ENCODE measurements around the gene CHN2. TPM values are rescaled to one million over a fixed set of nuclear protein-coding genes. Genes with fewer than 3 reads are reported as not detected.

Gene CHN2
- total RNA-seq, 1 experiment from 2014 or later: 5.1 TPM

DNA sequence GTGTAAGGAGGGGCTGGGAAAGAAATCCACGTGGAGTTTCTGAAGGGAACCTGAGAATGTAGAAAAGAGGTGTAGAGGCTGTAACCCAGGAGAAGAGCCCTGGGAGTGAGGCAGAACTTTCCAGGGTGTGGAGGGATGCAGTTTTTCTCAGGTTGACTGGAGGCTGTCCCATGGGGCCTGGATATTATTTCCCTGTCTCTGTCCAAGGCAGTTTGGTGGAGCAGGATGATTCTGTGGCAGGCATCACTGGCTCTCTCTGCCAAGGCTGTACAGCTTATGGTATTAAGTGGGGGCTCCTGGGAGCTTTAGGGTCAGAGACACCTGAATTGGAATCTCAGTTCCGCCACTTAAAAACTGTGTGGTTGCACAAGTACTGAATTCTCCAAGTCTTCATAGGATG is 81.6 kb downstream of the CHN2 start:
- no peak overlapping the region for H3K27ac Mint-ChIP-seq (ENCODE audit: low read depth, unreplicated experiment)
- ChIA-PET POLR2A (interaction anchor here (0.6 kb wide), 1 partner anchor 91 kb away, joined by 3 read pairs; no protein-coding TSS in a partner anchor), CTCF (interaction anchor here (0.9 to 1.7 kb wide), 2 partner anchors 18 to 88 kb away, joined by 3 to 4 read pairs; no protein-coding TSS in a partner anchor)
- H3K36me3 Mint-ChIP-seq (ENCODE audit: insufficient read depth, unreplicated experiment): no peaks in the 10 kb centered on the region
- TF ChIP-seq, protein P1, sequence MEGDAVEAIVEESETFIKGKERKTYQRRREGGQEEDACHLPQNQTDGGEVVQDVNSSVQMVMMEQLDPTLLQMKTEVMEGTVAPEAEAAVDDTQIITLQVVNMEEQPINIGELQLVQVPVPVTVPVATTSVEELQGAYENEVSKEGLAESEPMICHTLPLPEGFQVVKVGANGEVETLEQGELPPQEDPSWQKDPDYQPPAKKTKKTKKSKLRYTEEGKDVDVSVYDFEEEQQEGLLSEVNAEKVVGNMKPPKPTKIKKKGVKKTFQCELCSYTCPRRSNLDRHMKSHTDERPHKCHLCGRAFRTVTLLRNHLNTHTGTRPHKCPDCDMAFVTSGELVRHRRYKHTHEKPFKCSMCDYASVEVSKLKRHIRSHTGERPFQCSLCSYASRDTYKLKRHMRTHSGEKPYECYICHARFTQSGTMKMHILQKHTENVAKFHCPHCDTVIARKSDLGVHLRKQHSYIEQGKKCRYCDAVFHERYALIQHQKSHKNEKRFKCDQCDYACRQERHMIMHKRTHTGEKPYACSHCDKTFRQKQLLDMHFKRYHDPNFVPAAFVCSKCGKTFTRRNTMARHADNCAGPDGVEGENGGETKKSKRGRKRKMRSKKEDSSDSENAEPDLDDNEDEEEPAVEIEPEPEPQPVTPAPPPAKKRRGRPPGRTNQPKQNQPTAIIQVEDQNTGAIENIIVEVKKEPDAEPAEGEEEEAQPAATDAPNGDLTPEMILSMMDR (IDR thresholded peaks at IDR 0.05; ENCODE audit: unreplicated experiment): no peak
- H3K9me3 Mint-ChIP-seq (ENCODE audit: unreplicated experiment): no peaks in the 10 kb centered on the region
- H3K27me3 Mint-ChIP-seq (ENCODE audit: insufficient read depth, unreplicated experiment): no peaks in the 10 kb centered on the region
- peaks cover 4% of the 10 kb centered on the region for H3K4me1 Mint-ChIP-seq (ENCODE audit: insufficient read depth, unreplicated experiment)
- intact Hi-C loops (cut with micrococcal nuclease): no loop called here
- no TSS peak for BruUV-seq (replicated peaks)
- DNase-seq (ENCODE audit: unreplicated experiment): no peak
- H3K4me3 Mint-ChIP-seq (ENCODE audit: unreplicated experiment): no peak overlapping the region

DNA sequence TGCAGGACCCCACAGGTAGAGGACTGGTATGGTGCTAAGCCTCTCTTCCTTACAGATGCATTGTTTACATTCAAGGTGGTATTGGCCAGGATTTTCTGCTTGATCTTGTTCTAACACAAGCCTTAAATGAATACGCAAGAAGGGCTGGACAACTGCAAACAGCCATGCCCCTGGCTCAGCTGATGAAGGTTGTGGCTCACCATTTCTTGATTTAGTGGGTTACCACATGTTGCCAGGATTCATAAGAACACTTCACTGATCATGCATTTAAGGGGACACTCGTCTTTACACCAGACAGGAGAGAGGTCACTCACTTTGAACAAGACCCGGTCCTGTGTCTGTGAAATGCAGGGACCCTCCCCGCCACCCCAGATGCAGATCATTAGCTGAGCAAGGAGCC is 82.2 kb downstream of the CHN2 start:
- intact Hi-C loops (cut with micrococcal nuclease): no loop called here
- POLR2A ChIA-PET: no interaction called here
- Mint-ChIP-seq H3K9me3 (ENCODE audit: unreplicated experiment) (no peaks in the 10 kb centered on the region), H3K36me3 (ENCODE audit: insufficient read depth, unreplicated experiment) (no peaks in the 10 kb centered on the region), H3K27me3 (ENCODE audit: insufficient read depth, unreplicated experiment) (no peaks in the 10 kb centered on the region), H3K27ac (ENCODE audit: low read depth, unreplicated experiment) (no peak overlapping the region), H3K4me3 (ENCODE audit: unreplicated experiment) (no peak overlapping the region), H3K4me1 (ENCODE audit: insufficient read depth, unreplicated experiment) (peaks cover 7% of the 10 kb centered on the region)
- DNase-seq (ENCODE audit: unreplicated experiment): no peak
- no TSS peak for BruUV-seq (replicated peaks)
- CTCF ChIA-PET: interaction anchor here (0.9 to 1.7 kb wide), 2 partner anchors 19 to 88 kb away, joined by 3 to 4 read pairs; no protein-coding TSS in a partner anchor
- TF ChIP-seq, protein P1 (IDR thresholded peaks at IDR 0.05; ENCODE audit: unreplicated experiment): no peak

DNA sequence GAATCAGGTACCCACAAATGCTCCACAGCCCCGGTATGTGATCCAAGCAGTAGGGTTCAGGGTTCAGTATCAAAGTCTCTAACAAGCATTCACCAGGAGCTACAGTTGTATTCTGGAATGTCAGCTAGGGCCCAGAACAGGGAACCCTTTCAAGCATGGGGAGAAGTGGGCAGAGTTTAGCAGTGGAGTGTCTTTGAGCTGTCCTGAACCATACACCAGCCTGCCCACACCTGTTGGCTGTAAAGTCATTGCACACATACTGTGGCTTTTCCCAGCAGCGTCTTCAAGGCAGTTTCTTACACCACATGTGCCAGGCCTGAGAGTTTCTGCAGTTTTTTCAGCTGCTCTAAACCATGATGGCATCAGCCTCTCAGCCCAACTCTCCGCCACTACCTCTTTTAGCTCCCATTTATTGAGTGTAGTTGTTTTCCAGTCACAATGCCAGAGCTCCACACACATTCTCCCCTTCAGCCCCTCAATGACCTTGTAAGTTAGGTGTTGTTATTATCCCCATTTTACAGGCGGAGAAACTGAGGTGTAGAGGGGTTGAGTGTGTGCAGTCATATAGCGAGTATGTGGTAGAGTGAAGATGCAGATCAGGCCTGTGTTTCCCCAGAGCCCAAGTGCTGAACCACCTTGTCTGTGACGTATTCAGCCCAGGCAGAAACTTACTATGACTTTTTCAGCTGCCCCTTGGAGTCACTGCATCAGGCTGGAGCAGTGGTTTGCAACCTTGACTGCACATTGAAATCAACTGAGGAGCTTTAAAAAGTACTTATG is 83.1 kb downstream of the CHN2 start:
- H3K4me3 Mint-ChIP-seq (ENCODE audit: unreplicated experiment): no peak overlapping the region
- H3K27ac Mint-ChIP-seq (ENCODE audit: low read depth, unreplicated experiment): no peak overlapping the region
- intact Hi-C loops (cut with micrococcal nuclease): no loop called here
- H3K9me3 Mint-ChIP-seq (ENCODE audit: unreplicated experiment): no peaks in the 10 kb centered on the region
- TF ChIP-seq, protein P1 (IDR thresholded peaks at IDR 0.05; ENCODE audit: unreplicated experiment): no peak
- no peaks in the 10 kb centered on the region for H3K27me3 Mint-ChIP-seq (ENCODE audit: insufficient read depth, unreplicated experiment)
- no TSS peak for BruUV-seq (replicated peaks)
- CTCF ChIA-PET: interaction anchor here (0.9 to 1.7 kb wide), 2 partner anchors 89 to 164 kb away, joined by 4 read pairs; no protein-coding TSS in a partner anchor
- peaks cover 14% of the 10 kb centered on the region for H3K4me1 Mint-ChIP-seq (ENCODE audit: insufficient read depth, unreplicated experiment)
- POLR2A ChIA-PET: interaction anchor here (0.6 to 1.3 kb wide), 2 partner anchors 10 to 130 kb away, joined by 3 to 6 read pairs; no protein-coding TSS in a partner anchor
- no peak for DNase-seq (ENCODE audit: unreplicated experiment)
- no peaks in the 10 kb centered on the region for H3K36me3 Mint-ChIP-seq (ENCODE audit: insufficient read depth, unreplicated experiment)

DNA sequence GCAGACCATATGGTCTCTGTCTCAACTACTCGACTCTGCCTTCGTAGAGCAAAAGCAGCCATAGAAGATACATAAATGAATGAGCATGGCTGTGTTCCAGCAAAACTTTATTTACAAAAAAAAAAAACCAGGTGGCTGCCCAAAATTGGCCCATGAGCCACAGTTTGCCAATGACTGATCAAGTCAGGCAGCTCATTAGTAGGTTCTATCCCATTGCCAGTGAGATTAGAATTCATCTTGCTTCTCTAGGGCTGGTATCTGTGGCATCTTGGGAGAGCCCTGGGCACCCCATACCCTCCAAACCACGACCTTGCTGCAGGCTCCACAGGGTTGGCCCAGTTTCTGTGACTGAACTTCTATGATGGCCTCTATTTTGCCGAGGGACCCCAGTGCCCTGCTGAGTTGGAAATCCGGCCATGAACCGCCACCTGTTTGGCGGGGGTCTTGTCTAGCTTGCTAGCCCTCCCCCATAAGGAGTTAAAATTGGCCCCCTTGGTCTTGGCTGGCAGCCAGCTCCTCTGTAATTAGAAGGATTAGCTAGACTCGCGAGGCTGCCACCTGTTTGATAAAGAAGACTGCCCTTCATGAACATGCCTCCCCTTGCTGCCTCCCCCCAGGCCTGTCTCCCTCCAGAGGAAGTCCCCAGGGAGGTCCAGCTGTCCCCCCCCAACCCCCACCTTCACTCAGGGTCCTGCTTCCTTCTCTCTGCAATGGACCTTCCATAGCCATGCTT is 83.9 kb downstream of the CHN2 start:
- H3K36me3 Mint-ChIP-seq (ENCODE audit: insufficient read depth, unreplicated experiment): no peaks in the 10 kb centered on the region
- BruUV-seq (replicated peaks): no TSS peak
- no peaks in the 10 kb centered on the region for H3K27me3 Mint-ChIP-seq (ENCODE audit: insufficient read depth, unreplicated experiment)
- intact Hi-C loops (cut with micrococcal nuclease): no loop called here
- no peaks in the 10 kb centered on the region for H3K9me3 Mint-ChIP-seq (ENCODE audit: unreplicated experiment)
- POLR2A ChIA-PET: interaction anchor here (1.3 kb wide), 1 partner anchor 11 kb away, joined by 3 read pairs; no protein-coding TSS in a partner anchor
- TF ChIP-seq, protein P1 (IDR thresholded peaks at IDR 0.05; ENCODE audit: unreplicated experiment): no peak
- CTCF ChIA-PET: interaction anchor here (0.6 kb wide), 1 partner anchor 948 kb away, joined by 3 read pairs; no protein-coding TSS in a partner anchor
- DNase-seq (ENCODE audit: unreplicated experiment): no peak
- no peak overlapping the region for H3K27ac Mint-ChIP-seq (ENCODE audit: low read depth, unreplicated experiment)
- no peak overlapping the region for H3K4me3 Mint-ChIP-seq (ENCODE audit: unreplicated experiment)
- H3K4me1 Mint-ChIP-seq (ENCODE audit: insufficient read depth, unreplicated experiment): peaks cover 17% of the 10 kb centered on the region
